NCI-H2196 (cell line): Measurements from ENCODE around the gene MPPED2.

Experiments
- DNase-seq: peaks from one replicate; lab custom pipeline; 2025; ENCODE audit not compliant: unreplicated experiment; lab: John Stamatoyannopoulos, UW

MPPED2 gene

DNA sequence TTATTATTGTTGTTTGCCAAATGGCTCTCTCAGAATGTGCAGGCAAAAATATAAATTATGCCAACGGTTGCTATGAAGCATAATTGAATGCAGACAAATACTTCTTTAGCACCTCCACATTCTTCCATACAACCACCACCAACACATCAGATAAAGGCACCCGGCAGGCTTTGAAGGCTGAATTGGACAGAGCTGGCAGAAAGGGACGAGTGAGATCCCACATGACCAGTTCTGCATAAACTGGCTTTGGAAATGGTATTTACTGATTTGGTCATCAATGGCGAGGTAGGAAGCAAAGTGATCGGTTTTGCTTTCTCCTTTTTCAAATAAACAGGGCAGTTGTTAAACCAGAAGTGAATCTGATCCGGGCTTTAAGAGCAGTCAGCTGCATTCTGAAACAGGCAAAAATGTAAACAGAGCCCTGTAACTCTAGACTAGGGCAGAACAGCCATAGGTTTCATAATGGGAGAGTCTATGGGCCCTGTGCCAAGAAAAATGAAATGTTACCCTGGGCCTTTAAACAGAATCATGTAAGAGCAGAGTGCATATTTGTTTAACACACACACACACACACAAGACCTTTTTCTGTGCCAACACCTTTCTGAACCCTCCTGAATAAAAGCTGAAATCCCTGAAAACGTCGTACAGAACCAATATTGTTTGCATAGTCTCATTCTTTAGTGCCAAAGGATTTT is 97.7 kb downstream of the MPPED2 start:
- peak; percentile 70 for DNase-seq

DNA sequence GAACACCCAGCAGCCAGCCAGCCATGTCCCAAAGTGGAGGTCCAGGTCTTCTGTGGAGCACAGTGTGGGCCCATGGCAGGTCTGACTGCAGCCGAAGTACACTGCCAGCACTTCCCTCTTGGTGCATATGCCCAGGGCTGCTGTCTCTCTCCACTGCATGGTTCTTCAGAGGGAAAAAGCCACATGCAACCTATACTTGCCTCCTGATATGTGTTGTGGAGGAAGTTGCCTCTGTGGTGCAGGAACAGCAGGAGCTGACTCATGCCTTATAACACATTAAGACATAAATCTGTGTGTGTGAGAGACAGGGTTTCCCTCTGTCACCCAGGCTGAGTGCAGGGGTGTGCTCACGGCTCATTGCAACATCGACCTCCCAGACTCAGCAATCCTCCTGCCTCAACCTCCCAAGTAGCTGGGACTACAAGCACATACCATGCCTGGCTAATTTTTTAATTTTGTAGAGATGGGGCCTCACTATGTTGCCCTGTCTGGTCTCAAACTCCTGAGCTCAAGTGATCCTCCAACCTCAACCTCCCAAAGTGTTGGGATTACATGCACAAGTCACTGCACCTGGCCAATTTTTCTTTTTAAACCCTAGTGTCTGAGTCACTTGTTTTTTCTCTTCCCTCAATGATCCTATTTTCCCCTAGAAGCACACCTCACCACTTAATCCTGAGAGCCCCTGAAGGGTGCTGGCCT is 98.8 kb downstream of the MPPED2 start:
- no peak for DNase-seq

- no peak for DNase-seq
Observed at GRCh38 chr11:30485756-30486155, 100.4 kb downstream of the MPPED2 start.

DNA sequence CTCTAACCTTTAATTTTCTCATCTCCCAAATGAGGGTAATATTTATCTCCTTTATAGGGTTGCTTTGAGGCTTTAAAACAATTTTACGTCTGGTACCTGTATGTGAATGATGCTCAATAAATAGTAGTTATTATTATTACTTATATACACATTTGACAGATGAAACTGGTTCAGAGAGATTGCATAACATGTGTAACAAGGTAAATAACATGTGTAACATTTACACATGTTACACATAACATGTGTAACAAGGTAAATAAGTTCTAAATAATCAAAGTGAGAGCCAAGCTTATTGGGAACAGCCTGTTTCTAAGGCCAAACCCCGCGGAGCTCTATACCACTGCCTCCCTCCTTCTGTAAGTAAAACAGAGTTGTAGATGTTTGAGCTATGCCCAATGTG is 100.9 kb downstream of the MPPED2 start:
- DNase-seq: no peak

DNA sequence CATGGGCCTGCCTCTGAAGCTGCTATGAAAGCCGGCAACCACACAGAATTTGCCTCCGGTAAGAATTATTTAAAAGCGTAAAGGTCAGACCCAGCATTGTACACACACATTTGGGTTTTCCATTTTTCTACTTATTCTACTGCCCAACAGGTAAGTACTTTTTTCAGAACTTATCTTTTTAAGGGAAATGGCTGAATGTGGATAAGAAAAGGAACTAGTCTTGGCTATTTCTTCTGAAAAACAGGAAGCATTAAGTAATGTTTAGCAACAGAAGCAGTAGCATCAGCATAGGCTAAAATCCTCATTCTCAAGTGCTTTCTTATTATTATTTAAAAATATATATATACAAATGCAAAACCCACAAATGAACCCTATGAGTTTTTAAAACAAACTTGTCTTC is 103.1 kb downstream of the MPPED2 start:
- DNase-seq: no peak

GRCh38 chr11:30481796-30482195 is 104.4 kb downstream of the MPPED2 start:
- no peak for DNase-seq

DNA sequence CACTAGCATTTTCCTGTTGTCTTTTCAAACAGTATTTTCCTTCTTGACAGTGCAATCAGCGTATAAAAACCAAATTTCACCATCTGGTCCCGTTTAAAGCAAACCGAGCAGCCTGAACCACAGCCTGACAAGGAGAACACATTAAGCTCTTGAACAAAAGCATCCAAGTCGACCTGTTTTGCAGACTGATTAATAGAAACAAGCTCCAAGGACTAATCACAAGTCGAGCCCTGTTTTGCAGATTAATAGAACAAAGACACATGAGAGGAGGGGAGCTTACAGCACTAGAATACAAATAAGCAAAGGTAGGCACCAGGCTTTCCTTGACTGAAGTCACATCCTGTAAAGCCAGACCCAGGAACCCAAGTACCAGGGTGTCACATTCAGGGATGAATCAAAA is 104.8 kb downstream of the MPPED2 start:
- DNase-seq: no peak

DNA sequence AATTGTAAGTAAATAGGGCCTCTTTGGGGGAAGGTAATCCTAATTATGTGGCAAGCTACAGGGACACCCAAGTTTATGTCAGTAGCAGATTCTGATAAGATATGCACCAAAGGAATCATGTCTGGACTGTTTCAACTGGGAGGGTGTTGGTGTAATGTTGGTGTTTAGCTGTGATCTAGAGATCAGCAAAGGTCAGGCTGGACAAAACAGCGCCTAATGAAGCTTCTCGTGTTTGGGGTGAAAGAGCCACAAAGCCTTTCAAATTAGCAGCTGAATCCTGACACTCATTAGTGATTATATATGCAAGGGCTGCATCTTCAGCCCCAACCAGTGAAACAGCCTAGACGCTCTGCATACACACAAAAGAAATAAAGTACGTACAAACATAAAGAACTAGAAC is 106.3 kb downstream of the MPPED2 start:
- no peak for DNase-seq

GRCh38 chr11:30478923-30479322 is 107.2 kb downstream of the MPPED2 start:
- DNase-seq: no peak

GRCh38 chr11:30477061-30477460 is 109.1 kb downstream of the MPPED2 start:
- DNase-seq: no peak

GRCh38 chr11:30474151-30474954 is 111.8 kb downstream of the MPPED2 start:
- no peak for DNase-seq

DNA sequence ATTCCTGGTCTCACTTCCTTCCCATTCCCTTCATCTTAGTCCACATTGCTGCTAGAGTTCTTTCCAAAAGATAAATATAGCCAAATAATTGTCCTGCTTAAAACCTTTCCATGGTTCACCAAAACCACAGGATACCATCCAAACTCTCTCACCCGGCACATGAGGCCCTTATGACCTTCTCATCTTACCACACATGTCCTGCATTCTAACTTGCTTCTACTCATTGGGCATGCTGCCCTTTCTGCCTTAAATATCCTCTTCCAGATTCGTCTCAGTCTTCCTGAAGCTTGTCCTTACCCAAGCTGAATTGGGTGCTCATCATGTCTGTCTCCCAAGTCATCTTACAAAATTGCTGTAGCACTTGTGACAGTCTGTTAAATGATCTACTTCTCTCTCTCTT is 114.9 kb downstream of the MPPED2 start:
- no peak for DNase-seq

DNA sequence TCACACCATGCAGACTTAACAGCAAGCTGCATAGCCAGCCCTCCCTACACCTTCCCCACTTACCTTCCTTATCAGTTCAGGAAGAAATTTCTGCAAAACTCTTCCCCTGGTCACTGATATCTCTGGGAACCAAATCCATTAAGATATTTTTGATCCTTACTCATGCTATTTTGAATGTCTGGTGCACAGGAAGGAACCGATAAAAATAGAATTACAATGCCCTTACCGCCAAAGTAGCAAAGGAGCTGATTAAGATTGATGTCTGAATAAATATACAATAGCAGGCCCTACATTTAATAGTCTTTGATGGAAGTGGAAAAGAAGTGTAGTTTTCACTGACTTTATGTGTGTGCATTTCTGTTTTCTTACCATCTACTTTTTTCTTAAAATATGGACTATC is 117.3 kb downstream of the MPPED2 start:
- no peak for DNase-seq

DNA sequence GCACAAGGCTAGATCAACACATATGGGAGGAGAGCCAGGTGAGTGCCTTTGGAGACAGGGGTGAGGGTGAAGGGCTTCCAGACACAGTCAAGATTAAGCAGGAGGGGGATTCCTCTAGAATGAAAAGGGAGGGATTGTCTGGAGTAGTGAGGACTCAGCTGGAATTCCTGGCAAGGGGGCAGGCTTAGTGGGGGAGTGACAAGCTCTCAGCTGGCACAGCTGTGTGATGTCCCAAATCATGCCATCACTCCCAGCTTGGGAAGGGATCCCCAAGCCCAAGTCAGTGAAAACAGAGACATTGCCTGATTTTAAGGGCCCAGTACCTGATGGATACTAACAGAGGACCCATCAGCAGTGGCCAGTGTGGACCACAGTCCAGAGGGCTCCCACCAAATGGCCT is 119.0 kb downstream of the MPPED2 start:
- DNase-seq: no peak

- no peak for DNase-seq
Observed at GRCh38 chr11:30465623-30466022, 120.5 kb downstream of the MPPED2 start.

DNA sequence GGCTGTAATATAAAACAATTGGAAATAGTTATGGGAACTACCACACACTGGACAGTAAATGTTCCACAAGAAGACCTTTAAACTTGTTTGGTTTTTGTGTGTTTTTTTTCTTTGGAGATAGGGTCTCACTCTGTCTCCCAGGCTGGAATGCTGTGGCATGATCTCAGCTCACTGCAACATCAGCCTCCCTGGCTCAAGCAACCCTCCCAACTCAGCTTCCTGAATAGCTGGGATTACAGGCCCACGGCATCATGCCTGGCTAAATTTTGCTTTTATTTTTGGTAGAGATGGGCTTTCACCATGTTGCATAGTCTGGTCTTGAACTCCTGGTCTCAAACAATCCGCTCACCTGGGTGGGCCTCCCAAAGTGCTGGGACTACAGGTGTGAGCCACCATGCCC is 121.0 kb downstream of the MPPED2 start:
- DNase-seq: no peak

DNA sequence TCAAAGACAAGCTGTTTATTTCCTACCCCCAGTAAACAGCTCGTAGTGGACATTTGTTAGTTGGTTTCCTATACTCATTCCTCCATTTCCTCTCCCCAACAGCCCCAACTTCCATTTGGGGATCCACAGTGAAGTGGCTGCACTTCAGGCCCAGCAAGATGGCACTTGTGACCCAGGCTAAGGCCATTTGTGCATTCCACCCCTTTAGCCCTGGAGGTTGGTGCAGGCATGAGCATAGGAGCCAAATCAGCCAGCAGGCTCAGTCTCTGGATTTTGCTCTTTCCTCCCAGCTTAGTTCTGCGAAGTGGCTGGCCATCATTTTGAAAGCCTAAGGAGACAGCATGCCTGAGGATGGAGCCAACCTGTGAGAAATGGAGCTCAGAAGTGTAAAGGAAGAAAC is 122.9 kb downstream of the MPPED2 start:
- no peak for DNase-seq

DNA sequence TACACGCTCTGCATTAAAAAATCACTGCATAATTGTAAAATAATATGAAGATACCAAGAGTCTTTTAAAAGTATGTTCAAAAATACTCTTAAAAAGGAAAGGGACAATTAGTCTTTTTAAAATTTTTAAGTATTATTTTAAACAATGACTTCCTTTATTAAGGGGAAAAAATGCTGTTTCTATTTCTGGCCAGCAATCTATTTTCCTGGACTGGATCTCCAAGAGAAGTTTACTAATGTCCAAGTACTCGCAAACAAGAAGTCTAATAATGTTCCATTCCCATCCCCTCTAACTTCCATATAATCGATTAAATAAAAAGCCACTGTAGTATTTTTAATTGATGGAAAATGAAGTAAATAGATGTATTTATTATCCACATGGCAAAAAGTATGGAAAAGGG is 123.7 kb downstream of the MPPED2 start:
- DNase-seq: no peak

DNA sequence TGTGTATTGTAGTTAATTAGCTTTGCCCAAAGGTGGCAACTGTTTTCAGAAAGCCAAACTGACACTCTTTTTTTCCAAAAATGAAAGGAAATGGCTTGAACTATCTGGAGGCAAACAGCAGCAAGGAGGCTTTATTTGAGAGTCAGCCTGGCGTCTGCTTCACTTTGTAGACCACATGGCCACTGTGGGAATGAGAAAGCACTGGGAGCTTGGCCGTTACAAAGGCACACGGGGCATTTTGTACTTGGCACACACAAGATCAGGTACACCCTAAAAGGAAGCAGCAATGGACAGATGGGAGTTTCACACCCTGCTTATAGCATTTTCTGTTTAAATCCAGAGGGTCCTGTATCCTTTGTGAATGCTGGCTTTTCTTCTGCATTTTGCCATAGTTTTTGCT is 126.3 kb downstream of the MPPED2 start:
- DNase-seq: no peak

DNA sequence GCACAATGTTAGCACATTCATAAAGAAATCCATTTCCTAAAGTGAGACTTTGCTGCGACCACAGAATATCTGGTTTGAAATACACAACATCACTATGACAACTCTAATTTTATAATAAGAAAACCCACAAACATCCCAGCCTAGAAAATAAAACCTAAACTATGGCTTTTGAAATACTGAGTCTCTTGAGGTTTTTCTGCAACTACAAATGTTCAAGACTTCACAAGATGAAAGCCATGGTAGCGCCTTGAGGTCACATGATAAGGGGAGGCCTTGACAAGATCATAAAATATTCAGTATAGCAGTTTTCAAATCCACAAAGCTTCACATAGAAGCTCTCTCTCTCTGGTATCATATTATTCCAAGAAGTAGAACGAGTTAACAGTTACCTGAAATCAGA is 126.8 kb downstream of the MPPED2 start:
- DNase-seq: no peak

GRCh38 chr11:30458541-30458940 is 127.6 kb downstream of the MPPED2 start:
- DNase-seq: no peak

DNA sequence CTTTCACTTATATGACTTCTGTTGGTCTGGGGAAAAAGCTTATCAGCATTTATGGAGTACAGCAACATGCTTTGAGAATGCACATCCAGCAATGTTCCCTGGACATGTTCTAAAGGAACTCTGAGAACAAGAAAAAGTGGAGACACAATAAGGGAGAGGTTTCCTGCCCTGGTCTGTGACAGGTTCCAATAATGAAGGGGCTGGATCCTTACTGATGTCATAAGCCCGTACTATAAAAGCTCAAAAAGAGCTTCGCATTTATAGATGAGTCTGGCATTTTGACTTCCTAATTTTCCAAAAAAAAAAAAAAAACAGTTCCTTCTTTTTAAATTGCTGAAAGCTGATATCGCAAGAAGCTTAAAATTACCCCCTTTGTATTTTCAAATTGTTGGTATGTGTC is 129.1 kb downstream of the MPPED2 start:
- DNase-seq: no peak
